ENCODE data around the gene DIDO1. TPM values are rescaled to one million over a fixed set of nuclear protein-coding genes. Genes with fewer than 3 reads are reported as not detected.

Gene DIDO1
- total and polyA plus RNA-seq, 9 of the 15 experiments (the other 6 are each of a cell fraction or from before 2014, with no cell fraction given), result 4.4 to 46.8 (median 31.2) TPM

GRCh38 chr20:62928246-62928939 is 2.1 kb upstream of the DIDO1 start (continued):
- TF ChIP-seq ARID4B (CRISPR knock-in tag; IDR thresholded peaks at IDR 0.05) (no peak), MXD1 (CRISPR knock-in tag; IDR thresholded peaks at IDR 0.05; ENCODE audit: borderline replicate concordance, poor library complexity, severe bottlenecking) (no peak), IRF2 (CRISPR knock-in tag; IDR thresholded peaks at IDR 0.05) (no peak), CXXC5 (CRISPR knock-in tag; IDR thresholded peaks at IDR 0.05) (no peak), ZNF780A (CRISPR knock-in tag; IDR thresholded peaks at IDR 0.05) (no peak), SRSF1 (IDR thresholded peaks at IDR 0.05; ENCODE audit: low read depth, low read length) (no peak), ZNF347 (CRISPR knock-in tag; IDR thresholded peaks at IDR 0.05; ENCODE audit: low read depth) (no peak)

All from K562 (cell line).